Mesenchymal stem cell (in vitro differentiated cells and primary cell): Measurements from ENCODE around the gene POMC.
"Not testable (repeated sequence)": the region's sequence is repeated elsewhere in the genome, so short reads cannot be mapped to it uniquely, and the experiment has no call there.

Source experiments
- DNase-seq: peaks from one replicate; pipeline ENCODE4 v3.0.0-alpha.2; 2013
- H2AFZ ChIP-seq: one replicate; pipeline ENCODE4 v1.6.1; 2013; ENCODE audit warnings: low read depth, mild to moderate bottlenecking, control low read depth, inconsistent platforms, low read length, moderate library complexity
- H2AK5ac ChIP-seq: 2 replicates; pipeline ENCODE4 v1.6.1; 2013; ENCODE audit warnings: low read length, moderate library complexity, mild to moderate bottlenecking, inconsistent platforms; ENCODE audit not compliant: severe bottlenecking
- H2BK120ac ChIP-seq: one replicate; pipeline ENCODE4 v1.6.1; 2013; ENCODE audit warnings: low read depth, mild to moderate bottlenecking, inconsistent platforms, low read length, moderate library complexity
- H2BK12ac ChIP-seq, 2 experiments: one replicate each; pipeline ENCODE4 v1.6.1; 2013; ENCODE audit warnings: inconsistent platforms in 2 of 2, low read length in 2 of 2, mild to moderate bottlenecking in 2 of 2, moderate library complexity in 2 of 2, control low read depth in 1 of 2
- H2BK15ac ChIP-seq: one replicate; pipeline ENCODE4 v1.6.1; 2013; ENCODE audit warnings: mild to moderate bottlenecking, low read depth, inconsistent platforms; ENCODE audit not compliant: poor library complexity, severe bottlenecking
- H2BK5ac ChIP-seq: 2 replicates; pipeline ENCODE4 v1.6.1; 2013; ENCODE audit warnings: low read depth, mild to moderate bottlenecking, low read length, control low read depth, inconsistent platforms; ENCODE audit not compliant: poor library complexity, severe bottlenecking
- H3K14ac ChIP-seq, 2 experiments: one replicate each; pipeline ENCODE4 v1.6.1; 2013; ENCODE audit warnings: inconsistent platforms in 2 of 2, low read length in 2 of 2, control low read depth in 1 of 2, mild to moderate bottlenecking in 1 of 2, moderate library complexity in 1 of 2
- H3K18ac ChIP-seq, 2 experiments: one replicate each; pipeline ENCODE4 v1.6.1; 2013; ENCODE audit warnings: inconsistent platforms in 2 of 2, low read length in 2 of 2, control low read depth in 1 of 2, low read depth in 1 of 2, mild to moderate bottlenecking in 1 of 2
- H3K23ac ChIP-seq, 2 experiments: one replicate each; pipeline ENCODE4 v1.6.1; 2013; ENCODE audit warnings: inconsistent platforms in 2 of 2, low read length in 2 of 2, mild to moderate bottlenecking in 2 of 2, moderate library complexity in 2 of 2, control low read depth in 1 of 2
- H3K27ac ChIP-seq: 2 replicates; pipeline ENCODE4 v1.5.1; 2013; ENCODE audit warnings: mild to moderate bottlenecking, moderate library complexity, low read length, control low read depth, inconsistent platforms; ENCODE audit not compliant: poor library complexity, severe bottlenecking
- H3K27me3 ChIP-seq, 2 experiments: 2 replicates each; pipeline versions ENCODE4 v1.6.1 to v1.7.0; 2013; ENCODE audit warnings: low read length in 2 of 2, mild to moderate bottlenecking in 2 of 2, moderate library complexity in 2 of 2, control low read depth in 1 of 2, inconsistent platforms in 1 of 2; ENCODE audit not compliant: control insufficient read depth in 1 of 2, insufficient read depth in 1 of 2
- H3K36me3 ChIP-seq, 2 experiments: 2 replicates each; pipeline versions ENCODE4 v1.6.1 to v1.7.0; 2013; ENCODE audit warnings: low read length in 2 of 2, control low read depth in 1 of 2, inconsistent platforms in 1 of 2, low read depth in 1 of 2, mild to moderate bottlenecking in 1 of 2; ENCODE audit not compliant: insufficient read depth in 2 of 2, control insufficient read depth in 1 of 2
- H3K4ac ChIP-seq, 2 experiments: one replicate each; pipeline ENCODE4 v1.6.1; 2013; ENCODE audit warnings: inconsistent platforms in 2 of 2, low read length in 2 of 2, mild to moderate bottlenecking in 2 of 2, moderate library complexity in 2 of 2, control low read depth in 1 of 2, low read depth in 1 of 2
- H3K4me1 ChIP-seq: 2 replicates; pipeline ENCODE4 v1.6.1; 2013; ENCODE audit warnings: low read depth, low read length, control low read depth; ENCODE audit not compliant: control insufficient read depth, insufficient read depth
- H3K4me2 ChIP-seq: 2 replicates; pipeline ENCODE4 v1.6.1; 2013; ENCODE audit warnings: low read length, mild to moderate bottlenecking, inconsistent platforms; ENCODE audit not compliant: poor library complexity, severe bottlenecking
- H3K4me3 ChIP-seq, 2 experiments: 2 replicates each; pipeline versions ENCODE4 v1.5.1 to v1.7.0; 2013; ENCODE audit warnings: low read length in 2 of 2, mild to moderate bottlenecking in 2 of 2, control low read depth in 1 of 2, low read depth in 1 of 2; ENCODE audit not compliant: insufficient read depth in 1 of 2
- H3K79me1 ChIP-seq: replicated peaks from 2 replicates; pipeline ENCODE4 v1.6.1; 2013; ENCODE audit warnings: mild to moderate bottlenecking, control low read depth, low read length, inconsistent platforms; ENCODE audit not compliant: poor library complexity, severe bottlenecking
- H3K9ac ChIP-seq: 2 replicates; pipeline ENCODE4 v1.7.0; 2013; ENCODE audit warnings: mild to moderate bottlenecking, low read length, moderate library complexity
- H3K9me3 ChIP-seq: 2 replicates; pipeline ENCODE4 v1.7.0; 2013; ENCODE audit warnings: mild to moderate bottlenecking, low read length; ENCODE audit not compliant: control insufficient read depth
- H4K8ac ChIP-seq: one replicate; pipeline ENCODE4 v1.6.1; 2013; ENCODE audit warnings: inconsistent platforms, mild to moderate bottlenecking, low read length, moderate library complexity
- H4K91ac ChIP-seq: one replicate; pipeline ENCODE4 v1.6.1; 2013; ENCODE audit warnings: mild to moderate bottlenecking, low read length, inconsistent platforms
- WGBS: methylation state at CpG from one replicate; pipeline ENCODE4 v1.1.7; 2013; ENCODE audit warnings: mixed read lengths; 5-methylcytosine and 5-hydroxymethylcytosine counted together

Gene POMC

DNA sequence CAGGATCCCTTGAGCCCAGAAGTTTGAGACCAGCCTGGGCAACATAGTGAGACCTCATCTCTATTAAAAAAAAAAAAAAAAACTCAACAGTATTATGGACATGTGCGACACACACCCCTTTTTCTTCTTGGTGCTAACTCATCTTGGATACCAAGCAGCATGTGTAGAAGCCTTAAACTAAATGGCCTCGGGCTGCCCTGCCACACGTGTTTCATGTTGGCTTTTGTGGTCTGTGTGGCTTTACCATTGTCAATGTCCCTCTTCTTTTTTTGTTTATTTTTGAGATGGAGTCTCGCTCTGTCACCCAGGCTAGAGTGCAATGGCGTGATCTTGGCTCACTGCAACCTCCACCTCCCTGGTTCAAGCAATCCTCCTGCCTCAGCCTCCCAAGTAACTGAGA, 17.4 kb downstream of the POMC start:
- H3K14ac ChIP-seq, H3K27ac ChIP-seq, H3K79me1 ChIP-seq, H3K4ac ChIP-seq, H2BK15ac ChIP-seq, H3K4me3 ChIP-seq, H4K91ac ChIP-seq, H3K23ac ChIP-seq, DNase-seq, H2BK120ac ChIP-seq, H3K9ac ChIP-seq, H4K8ac ChIP-seq, H2BK5ac ChIP-seq, H3K4me1 ChIP-seq, H2AK5ac ChIP-seq, H2AFZ ChIP-seq, H3K4me2 ChIP-seq, H3K9me3 ChIP-seq, H2BK12ac ChIP-seq, H3K18ac ChIP-seq: not testable (repeated sequence)
- peaks cover 4 to 17% of the 10 kb centered on the region in 2 experiments for H3K36me3 ChIP-seq
- peaks cover 0 to 34% of the 10 kb centered on the region in 2 experiments for H3K27me3 ChIP-seq
- 100% methylated on average over 1 of the region's 5 CpGs for WGBS

DNA sequence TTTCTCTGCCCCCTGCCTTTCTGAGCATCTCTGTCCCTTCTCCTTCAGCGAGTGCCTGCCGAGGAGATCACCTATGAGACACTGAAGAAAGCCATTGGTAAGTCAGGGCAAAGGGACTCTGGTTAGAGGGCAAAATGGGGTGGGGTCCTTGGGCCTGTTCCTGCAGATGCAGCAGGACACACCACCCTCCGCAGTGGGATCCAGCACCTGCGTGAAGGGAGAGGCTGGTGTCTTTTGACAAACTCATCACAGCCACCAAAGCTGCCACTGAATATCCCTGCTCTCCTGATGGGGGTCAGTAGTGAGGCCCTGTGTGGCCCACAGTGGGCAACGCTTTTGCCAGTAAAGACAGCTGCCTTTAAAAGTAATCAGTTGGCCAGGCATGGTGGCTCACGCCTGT, 18.7 kb downstream of the POMC start:
- Histone ChIP-seq H3K27ac (no peak overlapping the region), H3K23ac (no peak overlapping the region), H3K4me1 (no peaks in the 10 kb centered on the region), H2AFZ (no peak overlapping the region), H3K18ac (no peak overlapping the region), H3K9ac (no peak overlapping the region), H4K91ac (no peak overlapping the region), H2BK5ac (no peak overlapping the region), H3K79me1 (no peaks in the 10 kb centered on the region), H3K36me3 (peaks cover 4 to 28% of the 10 kb centered on the region in 2 experiments), H3K4me2 (no peak overlapping the region), H2BK12ac (no peak overlapping the region), H3K9me3 (no peaks in the 10 kb centered on the region), H2BK120ac (no peak overlapping the region), H2AK5ac (no peak overlapping the region), H3K27me3 (peaks cover 0 to 26% of the 10 kb centered on the region in 2 experiments), H3K4me3 (peak overlapping the region in 1 of 2 experiments; percentile 41), H2BK15ac (no peak overlapping the region), H3K14ac (no peak overlapping the region), H3K4ac (no peak overlapping the region), H4K8ac (no peak overlapping the region)
- DNase-seq = no peak
- WGBS = 97% methylated on average over 6 of the region's 6 CpGs

DNA sequence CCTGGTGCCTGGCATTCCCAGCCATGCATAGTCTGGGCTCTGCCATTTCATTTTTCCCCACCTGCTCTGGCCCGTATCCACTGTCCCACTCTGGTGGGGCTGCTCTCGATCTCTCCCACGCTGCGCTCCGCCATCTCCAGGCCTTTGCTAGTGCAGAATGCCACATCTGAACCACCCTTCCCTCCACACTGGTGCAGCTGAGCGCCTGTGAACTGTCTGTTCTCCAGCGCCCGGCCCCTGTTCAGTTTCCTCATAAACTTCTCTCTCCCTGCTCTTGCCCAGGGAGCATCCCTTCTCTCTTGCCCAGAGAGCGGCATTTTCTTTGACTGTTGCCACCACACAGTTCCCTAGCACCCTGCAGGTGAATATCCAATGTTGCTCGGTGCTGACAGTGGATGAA, 21.5 kb downstream of the POMC start:
- Histone ChIP-seq H3K18ac (no peak overlapping the region), H2BK120ac (no peak overlapping the region), H2BK12ac (no peak overlapping the region), H3K4me2 (no peak overlapping the region), H2BK5ac (no peak overlapping the region), H3K4me1 (no peaks in the 10 kb centered on the region), H4K8ac (no peak overlapping the region), H3K27me3 (peaks cover 0 to 10% of the 10 kb centered on the region in 2 experiments), H3K27ac (no peak overlapping the region), H3K9ac (no peak overlapping the region), H3K36me3 (peaks cover 0 to 29% of the 10 kb centered on the region in 2 experiments), H3K4me3 (no peak overlapping the region), H3K23ac (no peak overlapping the region), H4K91ac (no peak overlapping the region), H3K9me3 (no peaks in the 10 kb centered on the region), H2AK5ac (no peak overlapping the region), H2BK15ac (no peak overlapping the region), H2AFZ (no peak overlapping the region), H3K4ac (no peak overlapping the region), H3K14ac (no peak overlapping the region), H3K79me1 (no peaks in the 10 kb centered on the region)
- 96% methylated on average over 10 of the region's 10 CpGs for WGBS
- DNase-seq = no peak

DNA sequence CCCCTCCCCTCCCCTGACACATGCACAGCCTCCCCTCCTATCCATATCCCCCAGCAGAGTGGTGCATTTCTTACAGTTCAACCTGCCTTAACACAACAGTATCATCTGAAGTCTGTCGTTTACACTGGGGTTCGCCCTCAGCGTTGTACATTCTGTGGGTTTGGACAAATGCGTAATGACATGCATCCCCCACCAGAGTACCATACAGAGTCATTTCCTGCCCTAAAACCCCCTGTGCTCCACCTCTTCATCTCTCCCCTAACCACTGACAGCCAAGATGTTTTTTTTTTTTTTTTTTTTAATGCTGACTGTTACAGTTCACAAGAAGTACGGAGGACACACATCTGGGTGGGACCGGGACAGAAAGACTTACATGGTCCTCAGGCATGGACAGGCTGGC, 22.6 kb downstream of the POMC start:
- Histone ChIP-seq H3K9me3 (no peaks in the 10 kb centered on the region), H2AFZ (no peak overlapping the region), H3K18ac (no peak overlapping the region), H3K9ac (no peak overlapping the region), H3K14ac (no peak overlapping the region), H3K79me1 (no peaks in the 10 kb centered on the region), H3K4me1 (no peaks in the 10 kb centered on the region), H3K4me3 (no peak overlapping the region), H4K91ac (no peak overlapping the region), H2BK5ac (no peak overlapping the region), H3K23ac (no peak overlapping the region), H2BK12ac (no peak overlapping the region), H3K36me3 (peaks cover 0 to 33% of the 10 kb centered on the region in 2 experiments), H3K4me2 (no peak overlapping the region), H3K4ac (no peak overlapping the region), H3K27me3 (peaks cover 0 to 16% of the 10 kb centered on the region in 2 experiments), H3K27ac (no peak overlapping the region), H4K8ac (no peak overlapping the region), H2AK5ac (no peak overlapping the region), H2BK120ac (no peak overlapping the region), H2BK15ac (no peak overlapping the region)
- DNase-seq = no peak
- 81% methylated on average over 6 of the region's 6 CpGs for WGBS
